Chondrocyte (in vitro differentiated cells): ENCODE data around the gene TCERG1L. TPM values are rescaled to one million over a fixed set of nuclear protein-coding genes. Genes with fewer than 3 reads are reported as not detected.

Experiments used
- DNase-seq: peaks from one replicate; pipeline ENCODE4 v3.0.0; 2021; ENCODE audit warnings: mixed read lengths, low spot score
- H3K27ac Mint-ChIP-seq: one replicate; pipeline ENCODE4 v1.8.0; 2021; ENCODE audit warnings: mild to moderate bottlenecking, moderate library complexity, mixed read lengths; ENCODE audit not compliant: unreplicated experiment
- H3K27me3 Mint-ChIP-seq: 2 replicates; pipeline ENCODE4 v1.8.0; 2021; ENCODE audit warnings: low read depth, mixed read lengths
- H3K36me3 Mint-ChIP-seq: 2 replicates; pipeline ENCODE4 v1.8.0; 2021; ENCODE audit warnings: low read depth, mixed read lengths
- H3K4me1 Mint-ChIP-seq: 2 replicates; pipeline ENCODE4 v1.8.0; 2021; ENCODE audit warnings: low read depth, mild to moderate bottlenecking, mixed read lengths
- H3K4me3 Mint-ChIP-seq: one replicate; pipeline ENCODE4 v1.8.0; 2021; ENCODE audit warnings: mild to moderate bottlenecking, moderate library complexity, mixed read lengths; ENCODE audit not compliant: unreplicated experiment
- H3K9me3 Mint-ChIP-seq: 2 replicates; pipeline ENCODE4 v1.8.0; 2021; ENCODE audit warnings: low read depth, mixed read lengths
- total RNA-seq: library from RNA; stranded (reverse); gene quantifications from 3 replicates; pipeline ENCODE4 v1.2.1, GENCODE V29; 2021
- TF ChIP-seq, protein P1 (sequence below): fragments of 200-600 bp; sonication (generic); IDR thresholded peaks from 2 replicates; pipeline ENCODE4 v1.5.0; 2021; ENCODE audit warnings: antibody characterized with exemption, mild to moderate bottlenecking, moderate library complexity

TCERG1L gene
- total RNA-seq, 1 donor from 2014 or later = not detected

GRCh38 chr10:131246089-131246488, 65.4 kb downstream of the TCERG1L start:
- Mint-ChIP-seq H3K4me1 (no peaks in the 10 kb centered on the region), H3K27me3 (no peaks in the 10 kb centered on the region), H3K9me3 (peaks cover 11% of the 10 kb centered on the region), H3K27ac (no peak overlapping the region), H3K36me3 (peaks cover 1% of the 10 kb centered on the region), H3K4me3 (no peak overlapping the region)
- no peak for DNase-seq
- TF ChIP-seq, protein P1, sequence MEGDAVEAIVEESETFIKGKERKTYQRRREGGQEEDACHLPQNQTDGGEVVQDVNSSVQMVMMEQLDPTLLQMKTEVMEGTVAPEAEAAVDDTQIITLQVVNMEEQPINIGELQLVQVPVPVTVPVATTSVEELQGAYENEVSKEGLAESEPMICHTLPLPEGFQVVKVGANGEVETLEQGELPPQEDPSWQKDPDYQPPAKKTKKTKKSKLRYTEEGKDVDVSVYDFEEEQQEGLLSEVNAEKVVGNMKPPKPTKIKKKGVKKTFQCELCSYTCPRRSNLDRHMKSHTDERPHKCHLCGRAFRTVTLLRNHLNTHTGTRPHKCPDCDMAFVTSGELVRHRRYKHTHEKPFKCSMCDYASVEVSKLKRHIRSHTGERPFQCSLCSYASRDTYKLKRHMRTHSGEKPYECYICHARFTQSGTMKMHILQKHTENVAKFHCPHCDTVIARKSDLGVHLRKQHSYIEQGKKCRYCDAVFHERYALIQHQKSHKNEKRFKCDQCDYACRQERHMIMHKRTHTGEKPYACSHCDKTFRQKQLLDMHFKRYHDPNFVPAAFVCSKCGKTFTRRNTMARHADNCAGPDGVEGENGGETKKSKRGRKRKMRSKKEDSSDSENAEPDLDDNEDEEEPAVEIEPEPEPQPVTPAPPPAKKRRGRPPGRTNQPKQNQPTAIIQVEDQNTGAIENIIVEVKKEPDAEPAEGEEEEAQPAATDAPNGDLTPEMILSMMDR = no peak

DNA sequence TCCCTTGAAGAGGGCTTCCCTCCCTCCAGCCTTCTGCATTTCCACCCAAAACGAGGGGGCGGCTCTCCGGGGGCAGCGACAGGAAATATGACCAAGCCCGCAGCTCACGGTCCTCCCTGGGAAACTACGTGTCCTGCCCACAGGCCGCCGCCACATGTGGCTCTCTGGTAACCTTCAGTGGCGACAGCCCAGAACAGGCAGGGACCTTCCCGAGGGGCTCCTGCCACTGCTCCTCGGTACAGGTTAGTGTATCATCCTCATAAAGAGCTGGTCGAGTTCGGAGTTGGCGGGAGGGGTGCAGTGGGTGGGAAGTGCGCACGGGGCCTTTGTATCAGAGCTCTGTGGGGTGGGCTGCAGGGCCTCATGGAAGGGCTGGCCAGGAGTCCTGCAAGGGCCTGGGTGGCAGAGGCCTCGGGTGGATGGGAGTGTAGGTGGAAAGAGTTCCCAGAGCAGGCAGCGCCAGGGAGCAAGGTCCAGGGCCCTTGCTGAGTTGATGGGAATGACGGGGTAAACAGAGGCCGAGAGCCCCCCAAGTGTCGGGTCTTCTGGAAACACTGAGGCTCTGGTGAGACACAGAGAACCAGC, 66.0 kb downstream of the TCERG1L start:
- no peak overlapping the region for H3K4me3 Mint-ChIP-seq
- peaks cover 2% of the 10 kb centered on the region for H3K36me3 Mint-ChIP-seq
- no peak for DNase-seq
- H3K27me3 Mint-ChIP-seq = no peaks in the 10 kb centered on the region
- no peak overlapping the region for H3K27ac Mint-ChIP-seq
- TF ChIP-seq, protein P1 = no peak
- H3K4me1 Mint-ChIP-seq = no peaks in the 10 kb centered on the region
- H3K9me3 Mint-ChIP-seq = peaks cover 17% of the 10 kb centered on the region

- TF ChIP-seq, protein P1 = no peak
- Mint-ChIP-seq H3K27me3 (no peaks in the 10 kb centered on the region), H3K4me3 (no peak overlapping the region), H3K9me3 (peaks cover 20% of the 10 kb centered on the region), H3K27ac (no peak overlapping the region), H3K4me1 (no peaks in the 10 kb centered on the region), H3K36me3 (peaks cover 2% of the 10 kb centered on the region)
- no peak for DNase-seq
These were observed 66.7 kb downstream of the TCERG1L start for GRCh38 chr10:131244836-131245235.

DNA sequence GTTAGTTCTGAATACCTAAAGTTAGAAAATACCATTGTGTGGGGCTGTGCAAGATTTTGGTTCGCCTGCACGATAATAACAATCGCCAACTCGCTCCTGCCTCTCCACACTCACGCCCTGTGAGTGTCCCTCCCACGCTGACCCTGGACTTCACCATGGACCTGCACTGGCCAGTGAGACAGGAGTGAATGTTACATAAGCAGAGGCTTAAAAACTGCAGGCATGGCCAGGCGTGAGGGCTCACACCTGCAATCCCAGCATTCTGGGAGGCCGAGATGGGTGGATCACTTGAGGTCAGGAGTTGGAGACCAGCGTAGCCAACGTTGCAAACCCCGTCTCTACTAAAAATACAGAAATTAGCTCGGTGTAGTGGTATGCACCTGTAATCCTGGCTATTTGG, 68.4 kb downstream of the TCERG1L start:
- Mint-ChIP-seq H3K36me3 (peaks cover 2% of the 10 kb centered on the region), H3K27me3 (no peaks in the 10 kb centered on the region), H3K4me3 (no peak overlapping the region), H3K27ac (no peak overlapping the region), H3K9me3 (peaks cover 20% of the 10 kb centered on the region), H3K4me1 (no peaks in the 10 kb centered on the region)
- TF ChIP-seq, protein P1 = no peak
- no peak for DNase-seq

GRCh38 chr10:131242007-131242406, 69.5 kb downstream of the TCERG1L start:
- H3K27me3 Mint-ChIP-seq = no peaks in the 10 kb centered on the region
- no peak overlapping the region for H3K27ac Mint-ChIP-seq
- peaks cover 24% of the 10 kb centered on the region for H3K9me3 Mint-ChIP-seq
- no peak overlapping the region for H3K4me3 Mint-ChIP-seq
- TF ChIP-seq, protein P1 = peak; percentile 37
- DNase-seq = no peak
- peaks cover 2% of the 10 kb centered on the region for H3K36me3 Mint-ChIP-seq
- no peaks in the 10 kb centered on the region for H3K4me1 Mint-ChIP-seq
